Progenitor cell of endocrine pancreas (in vitro differentiated cells): Measurements from ENCODE around the gene WSCD1. TPM values are rescaled to one million over a fixed set of nuclear protein-coding genes. Genes with fewer than 3 reads are reported as not detected.

Experiments
- DNase-seq: peaks from one replicate; pipeline ENCODE4 v3.0.0; 2021; ENCODE audit warnings: low spot score; ENCODE audit not compliant: unreplicated experiment
- H3K27ac Mint-ChIP-seq: 2 replicates; pipeline ENCODE4 v1.8.0; 2021; ENCODE audit warnings: mild to moderate bottlenecking, moderate library complexity, mixed read lengths
- H3K27me3 Mint-ChIP-seq: 2 replicates; pipeline ENCODE4 v1.8.0; 2021; ENCODE audit warnings: mixed read lengths
- H3K36me3 Mint-ChIP-seq: 2 replicates; pipeline ENCODE4 v1.8.0; 2022; ENCODE audit warnings: mixed read lengths; ENCODE audit not compliant: insufficient read depth
- H3K4me1 Mint-ChIP-seq: 2 replicates; pipeline ENCODE4 v1.8.0; 2021; ENCODE audit warnings: low read depth, mixed read lengths
- H3K4me3 Mint-ChIP-seq: 2 replicates; pipeline ENCODE4 v1.8.0; 2021; ENCODE audit warnings: low read depth, mild to moderate bottlenecking, moderate library complexity, mixed read lengths
- H3K9me3 Mint-ChIP-seq: 2 replicates; pipeline ENCODE4 v1.8.0; 2021; ENCODE audit warnings: low read depth, mixed read lengths
- total RNA-seq: library from RNA; stranded (reverse); gene quantifications from 2 replicates; pipeline ENCODE4 v1.2.1, GENCODE V29; 2021
- TF ChIP-seq, protein P1 (sequence below): fragments of 200-600 bp; sonication (generic); IDR thresholded peaks from one replicate; pipeline ENCODE4 v1.5.0; 2021; ENCODE audit warnings: antibody characterized with exemption, mild to moderate bottlenecking; ENCODE audit not compliant: unreplicated experiment

The WSCD1 gene
- total RNA-seq, 1 donor from 2014 or later: 10.3 TPM

DNA sequence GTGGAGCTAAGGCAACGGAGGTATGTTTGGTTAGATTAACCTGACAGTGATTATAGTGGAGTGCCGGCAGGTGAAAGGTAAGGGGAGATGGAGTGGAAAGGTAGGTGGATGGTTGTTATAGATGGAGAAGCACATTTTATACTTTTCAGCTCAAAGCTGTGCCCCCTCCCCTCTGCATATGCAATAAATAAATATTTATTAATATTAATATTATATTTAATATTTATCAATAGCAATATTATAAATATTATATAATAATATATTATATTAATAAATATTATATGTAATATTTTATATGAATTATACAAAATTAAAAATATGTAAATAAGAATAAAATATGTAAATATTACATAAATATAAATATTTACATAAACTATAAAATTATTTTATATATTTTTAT is 70.0 kb downstream of the WSCD1 start:
- TF ChIP-seq, protein P1, sequence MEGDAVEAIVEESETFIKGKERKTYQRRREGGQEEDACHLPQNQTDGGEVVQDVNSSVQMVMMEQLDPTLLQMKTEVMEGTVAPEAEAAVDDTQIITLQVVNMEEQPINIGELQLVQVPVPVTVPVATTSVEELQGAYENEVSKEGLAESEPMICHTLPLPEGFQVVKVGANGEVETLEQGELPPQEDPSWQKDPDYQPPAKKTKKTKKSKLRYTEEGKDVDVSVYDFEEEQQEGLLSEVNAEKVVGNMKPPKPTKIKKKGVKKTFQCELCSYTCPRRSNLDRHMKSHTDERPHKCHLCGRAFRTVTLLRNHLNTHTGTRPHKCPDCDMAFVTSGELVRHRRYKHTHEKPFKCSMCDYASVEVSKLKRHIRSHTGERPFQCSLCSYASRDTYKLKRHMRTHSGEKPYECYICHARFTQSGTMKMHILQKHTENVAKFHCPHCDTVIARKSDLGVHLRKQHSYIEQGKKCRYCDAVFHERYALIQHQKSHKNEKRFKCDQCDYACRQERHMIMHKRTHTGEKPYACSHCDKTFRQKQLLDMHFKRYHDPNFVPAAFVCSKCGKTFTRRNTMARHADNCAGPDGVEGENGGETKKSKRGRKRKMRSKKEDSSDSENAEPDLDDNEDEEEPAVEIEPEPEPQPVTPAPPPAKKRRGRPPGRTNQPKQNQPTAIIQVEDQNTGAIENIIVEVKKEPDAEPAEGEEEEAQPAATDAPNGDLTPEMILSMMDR: no peak
- Mint-ChIP-seq H3K36me3 (no peaks in the 10 kb centered on the region), H3K4me3 (no peak overlapping the region), H3K9me3 (no peaks in the 10 kb centered on the region), H3K27me3 (peaks cover 17% of the 10 kb centered on the region), H3K27ac (no peak overlapping the region), H3K4me1 (peaks cover 5% of the 10 kb centered on the region)
- DNase-seq: no peak

DNA sequence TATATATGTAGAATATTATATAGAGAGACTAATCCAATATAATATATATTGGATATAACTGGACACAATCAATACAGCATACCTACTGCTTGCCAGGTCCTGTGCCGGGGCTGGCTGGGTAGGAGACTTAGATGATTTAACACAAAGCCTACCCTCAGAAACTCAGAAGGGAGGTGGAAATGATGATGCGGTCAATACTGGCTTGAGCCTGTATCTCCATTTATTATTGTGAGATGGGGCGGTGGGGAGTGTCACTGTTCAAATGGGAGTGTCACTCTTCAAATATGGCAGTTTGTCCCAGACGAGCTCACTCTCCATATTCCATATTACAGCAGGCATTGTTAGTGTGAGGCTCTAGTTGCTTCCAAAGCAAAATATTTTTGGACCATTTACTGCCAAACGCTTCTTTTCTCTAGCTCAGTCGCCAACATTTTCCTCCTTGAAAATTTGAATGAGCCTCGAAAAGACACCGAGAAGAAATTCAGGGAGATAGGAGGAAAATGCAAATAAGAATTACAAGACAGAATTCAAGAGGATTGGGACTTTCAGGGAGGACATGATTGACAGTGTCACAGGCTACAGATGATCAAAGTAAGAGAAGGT is 70.7 kb downstream of the WSCD1 start:
- H3K27ac Mint-ChIP-seq: no peak overlapping the region
- H3K4me3 Mint-ChIP-seq: no peak overlapping the region
- peaks cover 17% of the 10 kb centered on the region for H3K27me3 Mint-ChIP-seq
- no peaks in the 10 kb centered on the region for H3K9me3 Mint-ChIP-seq
- TF ChIP-seq, protein P1: no peak
- peaks cover 5% of the 10 kb centered on the region for H3K4me1 Mint-ChIP-seq
- no peaks in the 10 kb centered on the region for H3K36me3 Mint-ChIP-seq
- no peak for DNase-seq

DNA sequence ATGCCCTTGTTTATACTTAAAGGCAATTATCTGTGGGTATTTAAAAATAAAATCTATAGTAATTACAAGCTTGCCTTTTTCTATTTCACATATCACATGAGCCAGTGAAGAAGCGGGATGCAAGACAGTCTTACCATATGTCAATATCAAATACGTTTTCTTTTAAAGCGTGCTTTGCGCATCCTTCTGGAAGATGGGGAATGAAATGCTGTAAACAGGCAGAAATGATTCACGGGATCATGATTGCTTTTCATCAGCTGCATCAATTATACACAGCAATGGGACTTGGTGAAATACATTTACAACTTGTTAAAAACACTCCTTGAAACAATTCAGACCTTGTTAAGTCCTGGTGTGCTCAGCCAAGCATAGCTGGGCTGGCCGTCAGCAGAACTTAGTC is 72.5 kb downstream of the WSCD1 start:
- DNase-seq: no peak
- H3K4me3 Mint-ChIP-seq: no peak overlapping the region
- no peaks in the 10 kb centered on the region for H3K36me3 Mint-ChIP-seq
- no peak overlapping the region for H3K27ac Mint-ChIP-seq
- H3K27me3 Mint-ChIP-seq: peaks cover 32% of the 10 kb centered on the region
- no peaks in the 10 kb centered on the region for H3K9me3 Mint-ChIP-seq
- H3K4me1 Mint-ChIP-seq: peaks cover 5% of the 10 kb centered on the region
- TF ChIP-seq, protein P1: no peak

DNA sequence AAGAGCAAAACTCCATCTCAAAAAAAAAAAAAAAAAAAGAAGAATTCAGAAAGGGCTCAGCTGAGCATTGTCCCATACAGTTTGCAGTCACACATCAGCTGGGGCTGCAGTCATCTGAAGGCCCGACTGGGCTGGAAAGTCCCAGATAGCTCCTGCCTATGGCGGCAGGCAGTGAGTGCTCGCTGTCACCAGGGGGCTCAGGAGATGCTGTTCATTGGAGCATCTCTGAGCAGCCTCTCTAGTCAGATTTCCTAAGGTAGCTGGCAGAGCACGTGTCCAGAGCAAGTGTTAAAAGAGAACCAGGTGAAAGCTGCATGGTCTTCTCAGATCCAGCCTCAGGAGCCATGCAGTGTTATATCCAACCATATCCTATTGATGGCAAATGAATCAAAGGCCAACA is 75.8 kb downstream of the WSCD1 start:
- TF ChIP-seq, protein P1: no peak
- peaks cover 40% of the 10 kb centered on the region for H3K27me3 Mint-ChIP-seq
- no peak overlapping the region for H3K4me3 Mint-ChIP-seq
- H3K4me1 Mint-ChIP-seq: no peaks in the 10 kb centered on the region
- H3K36me3 Mint-ChIP-seq: no peaks in the 10 kb centered on the region
- no peak for DNase-seq
- H3K27ac Mint-ChIP-seq: peak overlapping the region; percentile 47
- no peaks in the 10 kb centered on the region for H3K9me3 Mint-ChIP-seq

DNA sequence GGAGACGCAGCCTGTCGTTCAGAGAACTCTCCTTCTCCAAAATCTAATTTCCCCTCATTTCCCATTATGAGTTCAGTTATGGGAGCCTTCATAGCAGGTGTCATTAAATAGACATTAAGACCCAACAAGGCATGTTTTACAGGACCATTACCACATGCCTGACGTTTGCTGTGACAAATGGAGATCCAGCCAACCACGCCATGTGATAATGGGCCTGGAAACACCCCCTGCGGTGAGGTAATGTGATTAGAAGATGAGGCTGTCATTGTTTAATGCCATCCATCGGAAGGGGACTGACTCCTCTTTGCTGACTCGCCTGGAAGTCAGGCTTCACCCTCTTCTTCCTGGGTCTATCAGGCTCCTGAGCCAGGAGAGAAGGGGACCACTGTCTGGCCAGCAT is 76.9 kb downstream of the WSCD1 start:
- no peaks in the 10 kb centered on the region for H3K36me3 Mint-ChIP-seq
- H3K9me3 Mint-ChIP-seq: no peaks in the 10 kb centered on the region
- no peak for DNase-seq
- no peak overlapping the region for H3K27ac Mint-ChIP-seq
- TF ChIP-seq, protein P1: no peak
- no peaks in the 10 kb centered on the region for H3K4me1 Mint-ChIP-seq
- H3K4me3 Mint-ChIP-seq: no peak overlapping the region
- H3K27me3 Mint-ChIP-seq: peaks cover 40% of the 10 kb centered on the region
